IMR-90 (cell line): Measurements from ENCODE around the gene PGF. TPM values are rescaled to one million over a fixed set of nuclear protein-coding genes. Genes with fewer than 3 reads are reported as not detected.

Source experiments
- ATAC-seq: fragments of 200-7000 bp; cut with Tn5 transposase; 2 replicates; pipeline ENCODE4 v1.9.1; 2020; ENCODE audit warnings: low read depth, mild to moderate bottlenecking, moderate library complexity
- BruUV-seq: library from RNA; stranded (reverse); fragments of 400-500 nt; replicated peaks from 2 replicates; lab custom pipeline; 2021; lab: Mats Ljungman, UMichigan
- CTCF ChIA-PET: fragments of 300-600 bp; formaldehyde crosslinking; extraction: SDS; loops from one replicate; lab custom pipeline; 2021; ENCODE audit warnings: antibody characterized with exemption; lab: Yijun Ruan, JAX
- POLR2A ChIA-PET: fragments of 300-600 bp; sonication (Branson Sonifier 250); formaldehyde crosslinking; loops from one replicate; lab custom pipeline; 2022; ENCODE audit warnings: antibody characterized with exemption; ENCODE audit not compliant: unreplicated experiment; lab: Charles Lee
- DNase-seq: peaks from one replicate; pipeline ENCODE4 v3.0.0; 2013
- H2AFZ ChIP-seq: replicated peaks from 2 replicates; pipeline ENCODE3; 2013; ENCODE audit warnings: low read length, mild to moderate bottlenecking; ENCODE audit not compliant: poor library complexity
- H2AK5ac ChIP-seq: 2 replicates; pipeline ENCODE4 v1.6.1; 2013; ENCODE audit warnings: low read depth, low read length, inconsistent platforms
- H2AK9ac ChIP-seq: replicated peaks from 2 replicates; pipeline ENCODE3; 2013; ENCODE audit warnings: mild to moderate bottlenecking, low read depth, low read length, moderate library complexity; ENCODE audit not compliant: poor library complexity
- H2BK120ac ChIP-seq: 2 replicates; pipeline ENCODE4 v1.6.1; 2013; ENCODE audit warnings: low read depth, low read length, inconsistent platforms
- H2BK15ac ChIP-seq: 3 replicates; pipeline ENCODE4 v1.6.1; 2013; ENCODE audit warnings: low read depth, low read length, inconsistent platforms
- H2BK20ac ChIP-seq: 2 replicates; pipeline ENCODE4 v1.6.1; 2013; ENCODE audit warnings: low read depth, mild to moderate bottlenecking, inconsistent platforms, low read length, moderate library complexity
- H2BK5ac ChIP-seq: 2 replicates; pipeline ENCODE4 v1.6.1; 2013; ENCODE audit warnings: mild to moderate bottlenecking, low read depth, low read length, inconsistent platforms; ENCODE audit not compliant: poor library complexity, severe bottlenecking
- H3K14ac ChIP-seq: replicated peaks from 2 replicates; pipeline ENCODE4 v1.6.1; 2013; ENCODE audit warnings: low read depth, low read length, inconsistent platforms
- H3K18ac ChIP-seq: 2 replicates; pipeline ENCODE4 v1.6.1; 2013; ENCODE audit warnings: low read depth, low read length, control low read depth
- H3K23ac ChIP-seq: 2 replicates; pipeline ENCODE4 v1.6.1; 2013; ENCODE audit warnings: low read depth, low read length, inconsistent platforms
- H3K27ac ChIP-seq: 2 replicates; pipeline ENCODE4 v1.5.1; 2013; ENCODE audit warnings: mild to moderate bottlenecking, control low read depth, low read length; ENCODE audit not compliant: insufficient read depth
- H3K27me3 ChIP-seq: 2 replicates; pipeline ENCODE4 v1.6.1; 2013; ENCODE audit warnings: low read length; ENCODE audit not compliant: control insufficient read depth, insufficient read depth
- H3K36me3 ChIP-seq: 2 replicates; pipeline ENCODE4 v1.6.1; 2013; ENCODE audit warnings: low read length, mixed read lengths; ENCODE audit not compliant: control insufficient read depth, insufficient read depth
- H3K4ac ChIP-seq: 2 replicates; pipeline ENCODE4 v1.6.1; 2013; ENCODE audit warnings: low read depth, low read length, inconsistent platforms
- H3K4me1 ChIP-seq: 2 replicates; pipeline ENCODE4 v1.6.1; 2013; ENCODE audit warnings: low read length, mixed read lengths; ENCODE audit not compliant: control insufficient read depth, insufficient read depth
- H3K4me2 ChIP-seq: 2 replicates; pipeline ENCODE4 v1.6.1; 2013; ENCODE audit warnings: low read depth, mild to moderate bottlenecking, control low read depth, low read length, moderate library complexity
- H3K4me3 ChIP-seq: 2 replicates; pipeline ENCODE4 v1.5.1; 2013; ENCODE audit warnings: low read depth, mild to moderate bottlenecking, control low read depth, low read length, moderate library complexity; ENCODE audit not compliant: insufficient read depth
- H3K56ac ChIP-seq: 2 replicates; pipeline ENCODE4 v1.6.1; 2013; ENCODE audit warnings: low read length, inconsistent platforms; ENCODE audit not compliant: insufficient read depth; ENCODE audit errors: extremely low read depth
- H3K79me1 ChIP-seq, 2 experiments: 2 replicates each; pipeline ENCODE4 v1.6.1; 2013; ENCODE audit warnings: low read length in 2 of 2, inconsistent platforms in 1 of 2, low read depth in 1 of 2
- H3K9ac ChIP-seq: 2 replicates; pipeline ENCODE4 v1.6.1; 2013; ENCODE audit warnings: low read depth, low read length, control low read depth
- H3K9me1 ChIP-seq: 2 replicates; pipeline ENCODE4 v1.6.1; 2013; ENCODE audit warnings: low read length, inconsistent platforms; ENCODE audit not compliant: insufficient read depth
- H3K9me3 ChIP-seq: 2 replicates; pipeline ENCODE4 v1.6.1; 2013; ENCODE audit warnings: low read length; ENCODE audit not compliant: control insufficient read depth, insufficient read depth
- H4K20me1 ChIP-seq: 2 replicates; pipeline ENCODE4 v1.6.1; 2013; ENCODE audit warnings: low read length, inconsistent platforms; ENCODE audit not compliant: insufficient read depth
- H4K5ac ChIP-seq: 2 replicates; pipeline ENCODE4 v1.6.1; 2013; ENCODE audit warnings: mild to moderate bottlenecking, low read depth, low read length, control low read depth
- H4K8ac ChIP-seq, 2 experiments: 2 replicates each; pipeline ENCODE4 v1.6.1; 2013; ENCODE audit warnings: low read depth in 2 of 2, low read length in 2 of 2, control low read depth in 1 of 2, inconsistent platforms in 1 of 2
- H4K91ac ChIP-seq: 2 replicates; pipeline ENCODE4 v1.6.1; 2013; ENCODE audit warnings: low read depth, low read length, inconsistent platforms; ENCODE audit not compliant: insufficient read depth
- BHLHE40 ChIP-seq: fragments of 150-350 bp; IDR thresholded peaks from 2 replicates; pipeline ENCODE4 v1.6.1; 2016; ENCODE audit warnings: mild to moderate bottlenecking, low read depth, low read length
- CEBPB ChIP-seq: IDR thresholded peaks from 2 replicates; pipeline ENCODE4 v1.6.1; 2012; ENCODE audit warnings: low read depth, low read length, improper control_type of control experiment
- CHD1 ChIP-seq: IDR thresholded peaks from 2 replicates; pipeline ENCODE4 v1.6.1; 2012; ENCODE audit warnings: low read depth, low read length, improper control_type of control experiment
- CTCF ChIP-seq: conservative IDR thresholded peaks from 2 replicates; pipeline ENCODE4 v1.5.1; 2012; ENCODE audit warnings: mild to moderate bottlenecking, low read depth, low read length, improper control_type of control experiment
- ELK1 ChIP-seq: fragments of 150-350 bp; IDR thresholded peaks from 2 replicates; pipeline ENCODE4 v1.6.1; 2016; ENCODE audit warnings: low read depth, mild to moderate bottlenecking, low read length, moderate library complexity, borderline replicate concordance
- FOS ChIP-seq: fragments of 150-350 bp; IDR thresholded peaks from 2 replicates; pipeline ENCODE4 v1.6.1; 2016; ENCODE audit warnings: low read depth, low read length
- MAFK ChIP-seq: IDR thresholded peaks from 2 replicates; pipeline ENCODE4 v1.6.1; 2012; ENCODE audit warnings: low read depth, low read length, improper control_type of control experiment
- MAZ ChIP-seq: IDR thresholded peaks from 2 replicates; pipeline ENCODE4 v1.6.1; 2012; ENCODE audit warnings: low read depth, mild to moderate bottlenecking, low read length, improper control_type of control experiment, moderate library complexity, borderline replicate concordance
- MXI1 ChIP-seq: IDR thresholded peaks from 2 replicates; pipeline ENCODE4 v1.6.1; 2012; ENCODE audit warnings: low read depth, mild to moderate bottlenecking, low read length, moderate library complexity, borderline replicate concordance
- NFE2L2 ChIP-seq: fragments of 150-350 bp; IDR thresholded peaks from 2 replicates; pipeline ENCODE4 v1.6.1; 2016; ENCODE audit warnings: low read depth, mild to moderate bottlenecking, low read length
- POLR2A ChIP-seq: IDR thresholded peaks from 2 replicates; pipeline ENCODE4 v1.6.1; 2012; ENCODE audit warnings: mild to moderate bottlenecking, low read depth, low read length
- RAD21 ChIP-seq: IDR thresholded peaks from 2 replicates; pipeline ENCODE4 v1.6.1; 2012; ENCODE audit warnings: low read length, improper control_type of control experiment
- RCOR1 ChIP-seq: IDR thresholded peaks from 2 replicates; pipeline ENCODE4 v1.6.1; 2012; ENCODE audit warnings: mild to moderate bottlenecking, low read length, improper control_type of control experiment; ENCODE audit not compliant: insufficient replicate concordance
- RFX5 ChIP-seq: IDR thresholded peaks from 2 replicates; pipeline ENCODE4 v1.8.0; 2012; ENCODE audit warnings: low read depth, mild to moderate bottlenecking, low read length, moderate library complexity
- SMC3 ChIP-seq: fragments of 150-350 bp; IDR thresholded peaks from 2 replicates; pipeline ENCODE4 v1.6.1; 2016; ENCODE audit warnings: low read depth, mild to moderate bottlenecking, antibody characterized with exemption, low read length, moderate library complexity
- USF2 ChIP-seq: fragments of 150-350 bp; IDR thresholded peaks from 2 replicates; pipeline ENCODE4 v1.6.1; 2017; ENCODE audit warnings: mild to moderate bottlenecking, antibody characterized with exemption, low read length, low read depth
- WGBS, 2 experiments: methylation state at CpG; one replicate each; pipeline versions ENCODE4 v1.1.5 to v1.1.7; 2013; ENCODE audit warnings: missing lambda C conversion rate in 2 of 2; ENCODE audit not compliant: insufficient read length in 1 of 2; ENCODE audit errors: extremely low coverage in 2 of 2; 5-methylcytosine and 5-hydroxymethylcytosine counted together
- dilution Hi-C: fragments of 300-500 bp; cut with HindIII; formaldehyde crosslinking; loops from one replicate; pipeline ENCODE4 v1.14.3; 2018; ENCODE audit warnings: low sequenced_read_pairs; ENCODE audit not compliant: unreplicated experiment
- in situ Hi-C: fragments of 300-500 bp; cut with MboI; formaldehyde crosslinking; loops from 3 replicates; pipeline ENCODE4 v1.14.3; 2019; ENCODE audit warnings: low sequenced_read_pairs, inconsistent platforms, mixed read lengths
- intact Hi-C: fragments of 100-400 bp; cut with micrococcal nuclease; formaldehyde crosslinking; loops from 2 replicates; pipeline ENCODE4 v1.10.0; 2022
- polyA plus RNA-seq, 3 experiments: library from polyadenylated mRNA; depleted of rRNA; stranded (reverse); fragments of >200 nt; gene quantifications; 2 replicates each; pipeline ENCODE4 v1.2.3, GENCODE V29; 2012; ENCODE audit warnings: low replicate concordance in 1 of 3
- total RNA-seq: library from RNA; depleted of rRNA; stranded (reverse); fragments of >200 nt; gene quantifications from 2 replicates; pipeline ENCODE4 v1.2.3, GENCODE V29; 2012

Gene PGF
- total and polyA plus RNA-seq, 2 of the 4 experiments (the other 2 are of a cell fraction) = 0.36 to 0.39 TPM

DNA sequence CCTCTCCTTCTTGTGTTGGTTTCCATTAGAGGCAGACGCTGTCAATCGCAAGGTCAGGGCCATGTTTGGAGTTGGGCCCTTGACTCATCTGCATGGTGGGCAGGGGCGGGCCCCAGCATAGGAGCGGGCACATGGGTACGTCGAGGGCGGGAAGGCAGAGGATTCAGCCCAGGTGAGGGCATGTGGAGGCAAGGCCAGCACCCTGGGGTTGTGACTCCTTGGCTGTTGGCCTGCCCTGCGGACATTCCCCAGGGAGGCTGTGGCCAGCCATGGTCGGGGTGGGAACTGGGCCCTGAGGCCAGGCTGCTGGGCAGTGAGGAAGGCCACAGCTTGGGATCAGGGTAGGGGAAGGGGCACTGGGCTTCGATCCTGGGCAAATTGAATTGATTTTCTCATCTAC is 42.6 kb downstream of the PGF start:
- POLR2A ChIA-PET = no interaction called here

More for the DNA sequence above, 42.6 kb downstream of the PGF start:
- no peak overlapping the region for H2AK9ac ChIP-seq
- no peak overlapping the region for H4K8ac ChIP-seq
- no peak overlapping the region for H2BK15ac ChIP-seq
- no peak for TF ChIP-seq ELK1
- TF ChIP-seq SMC3 = no peak
- TF ChIP-seq RFX5 = no peak
- no peak for TF ChIP-seq MAZ
- no peak for TF ChIP-seq MXI1
- no peak for TF ChIP-seq CEBPB
- TF ChIP-seq USF2 = no peak
- no peak for TF ChIP-seq RAD21
- no peak for TF ChIP-seq RCOR1
- no peak for TF ChIP-seq CHD1
- TF ChIP-seq MAFK = no peak
- no peak for TF ChIP-seq CTCF
- TF ChIP-seq POLR2A = no peak
- TF ChIP-seq NFE2L2 = no peak
- TF ChIP-seq FOS = no peak
- TF ChIP-seq BHLHE40 = no peak
- intact Hi-C loops (no loop called here), in situ Hi-C loops (loop anchor here (5.0 to 10.0 kb wide), 2 partner anchors 164 to 392 kb away; no protein-coding TSS in a partner anchor), dilution Hi-C loops (no loop called here)
- no peak overlapping the region for H2BK5ac ChIP-seq
- 93% methylated on average over 3 of the region's 10 CpGs; no CpG with 5 or more reads in 1 of the 2 experiments for WGBS, 2 experiments
- ATAC-seq (no peak), DNase-seq (no peak)
- no peaks in the 10 kb centered on the region for H3K9me1 ChIP-seq
- no peak overlapping the region for H2BK20ac ChIP-seq
- H3K27me3 ChIP-seq = no peaks in the 10 kb centered on the region
- no peak overlapping the region for H3K9ac ChIP-seq
- H3K4ac ChIP-seq = no peak overlapping the region
- H4K5ac ChIP-seq = no peak overlapping the region
- peaks cover 1% of the 10 kb centered on the region; the same call in 1 of the 2 replicates for H3K4me1 ChIP-seq
- no peaks in the 10 kb centered on the region for H4K20me1 ChIP-seq
- no peaks in the 10 kb centered on the region for H3K36me3 ChIP-seq
- BruUV-seq = no TSS peak
- H3K56ac ChIP-seq = no peak overlapping the region
- H2AFZ ChIP-seq = peak overlapping the region; percentile 12
- no peaks in the 10 kb centered on the region for H3K79me1 ChIP-seq
- no peak overlapping the region for H2BK120ac ChIP-seq
- no peaks in the 10 kb centered on the region for H3K9me3 ChIP-seq
- H3K27ac ChIP-seq = no peak overlapping the region
- H3K18ac ChIP-seq = no peak overlapping the region
- H4K91ac ChIP-seq = no peak overlapping the region
- H3K4me2 ChIP-seq = no peak overlapping the region
- CTCF ChIA-PET = no interaction called here
- no peak overlapping the region for H3K23ac ChIP-seq
- H3K14ac ChIP-seq = no peak overlapping the region
- no peak overlapping the region for H3K4me3 ChIP-seq
- no peak overlapping the region for H2AK5ac ChIP-seq
